Transverse colon (tissue), 4 donors: Measurements from ENCODE around the gene MSI2. TPM values are rescaled to one million over a fixed set of nuclear protein-coding genes. Genes with fewer than 3 reads are reported as not detected.
"Not testable (repeated sequence)": the region's sequence is repeated elsewhere in the genome, so short reads cannot be mapped to it uniquely, and the experiment has no call there.

Source experiments
- DNase-seq: peaks from one replicate; pipeline ENCODE4 v3.0.0-alpha.2; 2019
- H3K27ac ChIP-seq, 4 donors: fragments of 200-600 bp; sonication (generic); 2 replicates each; pipeline ENCODE4 v1.5.1; 2016 to 2018; ENCODE audit warnings: inconsistent platforms in 4 of 4
- H3K27me3 ChIP-seq: fragments of 200-600 bp; sonication (generic); 2 replicates; pipeline ENCODE4 v1.5.1; 2017; ENCODE audit warnings: inconsistent platforms
- H3K36me3 ChIP-seq, 4 donors: fragments of 200-600 bp; sonication (generic); 2 replicates each; pipeline ENCODE4 v1.5.1; 2017 to 2019; ENCODE audit warnings: inconsistent platforms in 4 of 4
- H3K4me1 ChIP-seq, 4 donors: fragments of 200-600 bp; sonication (generic); 2 replicates each; pipeline ENCODE4 v1.5.1; 2017 to 2020; ENCODE audit warnings: inconsistent platforms in 4 of 4
- H3K4me3 ChIP-seq, 4 donors: fragments of 200-600 bp; sonication (generic); 1 replicate in 1 of 4; 2 replicates in 3 of 4; pipeline versions ENCODE4 v1.5.1 to v1.6.1; 2017 to 2019; ENCODE audit warnings: inconsistent platforms in 4 of 4
- H3K9me3 ChIP-seq, 2 donors: fragments of 200-600 bp; sonication (generic); 2 replicates each; pipeline ENCODE4 v1.5.1; 2017 to 2019; ENCODE audit warnings: inconsistent platforms in 2 of 2
- EP300 ChIP-seq: sonication (generic); formaldehyde crosslinking; IDR thresholded peaks from one replicate; pipeline ENCODE4 v1.6.1; 2017; ENCODE audit warnings: antibody characterized with exemption, low read depth
- POLR2A ChIP-seq: fragments of 450-650 bp; IDR thresholded peaks from one replicate; pipeline ENCODE4 v1.6.1; 2016; ENCODE audit warnings: antibody characterized with exemption, mild to moderate bottlenecking, moderate library complexity
- POLR2AphosphoS5 ChIP-seq, 3 donors: sonication (generic); formaldehyde crosslinking; IDR thresholded peaks; one replicate each; pipeline ENCODE4 v1.6.1; 2016; ENCODE audit warnings: antibody characterized with exemption in 3 of 3
- WGBS, 2 donors: methylation state at CpG; one replicate each; pipeline ENCODE4 v1.1.5; 2018; ENCODE audit warnings: low coverage in 1 of 2; 5-methylcytosine and 5-hydroxymethylcytosine counted together
- in situ Hi-C, 4 donors: fragments of 200-750 bp; cut with MboI; loops; one replicate each; pipeline versions ENCODE4 v1.15.0 to v1.15.1; 2017; ENCODE audit warnings: low sequenced_read_pairs in 3 of 4, low pct_ligation_motif_present in 1 of 4, low pct_unique_long_range_greater_than_20kb in 1 of 4
- intact Hi-C: fragments of 100-400 bp; cut with DNase I; formaldehyde crosslinking; loops from one replicate; pipeline ENCODE4 v1.15.1; 2023; ENCODE audit warnings: low total_unique reads
- total RNA-seq, 4 donors: library from RNA; depleted of rRNA; stranded (reverse); fragments of >200 nt; gene quantifications; one replicate each; pipeline ENCODE4 v1.1.0, GENCODE V29; 2016
- TF ChIP-seq, protein P1 (sequence below), 5 experiments: fragments of 200-600 bp in 3 of 5; fragments of 450-650 bp in 2 of 5; sonication (generic) in 3 of 5; IDR thresholded peaks; 1 replicate in 2 of 5; 2 replicates in 3 of 5; pipeline ENCODE4 v1.5.1; 2016 to 2017; ENCODE audit warnings: antibody characterized with exemption in 5 of 5, inconsistent platforms in 3 of 5, mild to moderate bottlenecking in 2 of 5, moderate library complexity in 1 of 5

Gene MSI2
- total RNA-seq, 4 donors from 2014 or later = 20.6 to 36.0 (median 29.3) TPM

- intact Hi-C loops (no loop called here), in situ Hi-C loops (no loop called here)
- Histone ChIP-seq H3K4me1 (no peaks in the 10 kb centered on the region), H3K4me3 (no peak overlapping the region), H3K9me3 (no peaks in the 10 kb centered on the region), H3K36me3 (no peaks in the 10 kb centered on the region), H3K27ac (no peak overlapping the region), H3K27me3 (no peaks in the 10 kb centered on the region)
- 93 to 94% methylated on average over 5 to 13 of the region's 13 CpGs for WGBS, 2 donors
- no peak for DNase-seq
- TF ChIP-seq, protein P1, sequence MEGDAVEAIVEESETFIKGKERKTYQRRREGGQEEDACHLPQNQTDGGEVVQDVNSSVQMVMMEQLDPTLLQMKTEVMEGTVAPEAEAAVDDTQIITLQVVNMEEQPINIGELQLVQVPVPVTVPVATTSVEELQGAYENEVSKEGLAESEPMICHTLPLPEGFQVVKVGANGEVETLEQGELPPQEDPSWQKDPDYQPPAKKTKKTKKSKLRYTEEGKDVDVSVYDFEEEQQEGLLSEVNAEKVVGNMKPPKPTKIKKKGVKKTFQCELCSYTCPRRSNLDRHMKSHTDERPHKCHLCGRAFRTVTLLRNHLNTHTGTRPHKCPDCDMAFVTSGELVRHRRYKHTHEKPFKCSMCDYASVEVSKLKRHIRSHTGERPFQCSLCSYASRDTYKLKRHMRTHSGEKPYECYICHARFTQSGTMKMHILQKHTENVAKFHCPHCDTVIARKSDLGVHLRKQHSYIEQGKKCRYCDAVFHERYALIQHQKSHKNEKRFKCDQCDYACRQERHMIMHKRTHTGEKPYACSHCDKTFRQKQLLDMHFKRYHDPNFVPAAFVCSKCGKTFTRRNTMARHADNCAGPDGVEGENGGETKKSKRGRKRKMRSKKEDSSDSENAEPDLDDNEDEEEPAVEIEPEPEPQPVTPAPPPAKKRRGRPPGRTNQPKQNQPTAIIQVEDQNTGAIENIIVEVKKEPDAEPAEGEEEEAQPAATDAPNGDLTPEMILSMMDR (IDR thresholded peaks at IDR 0.05) = no peak
- TF ChIP-seq EP300 (no peak), POLR2A (no peak), POLR2AphosphoS5 (IDR thresholded peaks at IDR 0.05) (no peak)
These were observed 359.8 kb downstream of the MSI2 start for GRCh38 chr17:57615836-57616757.

DNA sequence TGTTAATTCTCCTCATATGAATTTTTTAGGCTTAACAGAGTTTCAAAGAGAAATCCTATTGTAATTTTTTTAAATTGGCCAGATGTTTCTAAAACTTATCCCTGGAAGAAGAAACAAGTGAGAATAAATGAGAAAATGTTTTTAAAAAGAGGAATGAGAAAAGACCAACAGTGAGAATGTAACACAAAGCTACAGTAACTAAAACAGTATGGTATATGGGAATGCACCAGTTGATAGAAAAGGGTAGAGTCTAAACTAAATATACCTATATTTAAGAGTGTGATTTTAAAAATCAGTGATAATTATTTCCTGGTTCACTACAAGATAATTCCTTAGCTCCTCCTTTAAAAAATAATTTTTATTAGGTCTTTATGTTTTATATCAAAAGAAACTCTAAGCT, 360.9 kb downstream of the MSI2 start:
- intact Hi-C loops = no loop called here
- Histone ChIP-seq H3K27me3 (no peaks in the 10 kb centered on the region), H3K27ac (no peak overlapping the region), H3K4me1 (no peaks in the 10 kb centered on the region), H3K36me3 (no peaks in the 10 kb centered on the region), H3K4me3 (no peak overlapping the region), H3K9me3 (no peaks in the 10 kb centered on the region)
- in situ Hi-C loops = no loop called here
- TF ChIP-seq EP300 = no peak
- no peak for TF ChIP-seq POLR2A
- no peak for TF ChIP-seq POLR2AphosphoS5 (IDR thresholded peaks at IDR 0.05)
- TF ChIP-seq, protein P1 (IDR thresholded peaks at IDR 0.05) = no peak
- DNase-seq = no peak

GRCh38 chr17:57619061-57619937, 363.0 kb downstream of the MSI2 start:
- H3K36me3 ChIP-seq = no peaks in the 10 kb centered on the region
- intact Hi-C loops = no loop called here
- in situ Hi-C loops = no loop called here
- H3K4me3 ChIP-seq = no peak overlapping the region
- no peaks in the 10 kb centered on the region for H3K27me3 ChIP-seq
- H3K4me1 ChIP-seq = no peaks in the 10 kb centered on the region
- TF ChIP-seq POLR2A (no peak), EP300 (no peak), POLR2AphosphoS5 (IDR thresholded peaks at IDR 0.05) (no peak)
- TF ChIP-seq, protein P1 (IDR thresholded peaks at IDR 0.05) = no peak
- 92% methylated on average over 19 of the region's 19 CpGs; no CpG with 5 or more reads in 1 of the 2 donors for WGBS, 2 donors
- H3K9me3 ChIP-seq = no peaks in the 10 kb centered on the region
- H3K27ac ChIP-seq = no peak overlapping the region
- DNase-seq = no peak

DNA sequence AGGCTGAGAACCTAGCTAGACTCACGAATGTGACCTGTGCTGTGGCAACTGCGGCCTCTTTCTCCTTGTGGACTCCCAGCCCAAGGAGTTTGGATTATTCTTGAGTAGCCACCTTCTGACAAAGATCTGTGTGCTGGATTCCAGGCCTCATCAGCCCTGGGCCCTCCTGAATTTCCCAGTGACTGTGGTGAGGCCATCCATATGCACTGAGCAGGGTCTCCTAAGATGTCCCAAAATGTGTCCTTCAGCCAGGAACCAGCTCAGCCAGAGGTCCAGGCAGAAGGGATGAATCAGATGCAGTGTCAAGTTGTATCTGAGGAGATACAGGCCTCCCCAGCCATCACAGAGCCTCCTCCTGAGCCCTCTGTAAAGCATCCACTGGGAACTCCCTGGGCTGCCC, 364.3 kb downstream of the MSI2 start:
- no peaks in the 10 kb centered on the region for H3K4me1 ChIP-seq
- H3K27me3 ChIP-seq = no peaks in the 10 kb centered on the region
- intact Hi-C loops = no loop called here
- no peaks in the 10 kb centered on the region for H3K9me3 ChIP-seq
- H3K27ac ChIP-seq = no peak overlapping the region
- H3K36me3 ChIP-seq = no peaks in the 10 kb centered on the region
- in situ Hi-C loops = no loop called here
- WGBS, 2 donors = 100% methylated on average over 2 of the region's 2 CpGs; no CpG with 5 or more reads in 1 of the 2 donors
- DNase-seq = no peak
- TF ChIP-seq POLR2A = no peak
- no peak overlapping the region for H3K4me3 ChIP-seq

DNA sequence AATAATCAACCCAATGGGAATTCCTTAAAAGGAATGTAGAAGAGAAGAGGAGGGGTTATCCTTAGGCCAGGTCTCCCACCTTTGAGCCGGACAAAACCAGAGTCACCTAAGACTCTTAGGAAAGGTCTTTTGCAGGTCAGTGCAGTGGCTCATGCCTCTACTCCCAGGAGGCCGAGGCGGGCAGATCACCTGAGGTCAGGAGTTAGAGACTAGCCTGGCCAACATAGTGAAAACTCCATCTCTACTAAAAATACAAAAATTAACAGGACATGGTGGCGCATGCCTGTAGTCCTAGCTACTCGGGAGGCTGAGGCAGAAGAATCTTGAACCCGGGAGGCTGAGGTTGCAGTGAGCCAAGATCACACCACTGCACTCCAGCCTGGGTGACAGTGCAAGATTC, 365.5 kb downstream of the MSI2 start:
- in situ Hi-C loops, H3K27ac ChIP-seq, H3K27me3 ChIP-seq, H3K4me3 ChIP-seq, intact Hi-C loops, H3K36me3 ChIP-seq, H3K9me3 ChIP-seq, H3K4me1 ChIP-seq, DNase-seq: not testable (repeated sequence)
- 98 to 100% methylated on average over 1 to 6 of the region's 6 CpGs for WGBS, 2 donors
